HG02763 (cell line): ENCODE measurements around the gene SRBD1.

Experiments used
- ATAC-seq: cut with Tn5 transposase; IDR thresholded peaks from one replicate; pipeline ENCODE4 v1.9.1; 2021; ENCODE audit warnings: mild to moderate bottlenecking, moderate library complexity; ENCODE audit not compliant: unreplicated experiment

Gene SRBD1

GRCh38 chr2:45559436-45559835 is 51.6 kb downstream of the SRBD1 start:
- no peak for ATAC-seq

GRCh38 chr2:45554742-45555140 is 56.3 kb downstream of the SRBD1 start:
- ATAC-seq, result no peak

- ATAC-seq, result no peak
These were observed 56.9 kb downstream of the SRBD1 start for GRCh38 chr2:45554073-45554741.

- ATAC-seq, result no peak
These were observed 59.2 kb downstream of the SRBD1 start for GRCh38 chr2:45551862-45552261.

- no peak for ATAC-seq
These were observed 65.1 kb downstream of the SRBD1 start for GRCh38 chr2:45545943-45546342.

- no peak for ATAC-seq
These were observed 67.8 kb downstream of the SRBD1 start for GRCh38 chr2:45543257-45543656.

- no peak for ATAC-seq
These were observed 69.1 kb downstream of the SRBD1 start for GRCh38 chr2:45542013-45542412.

- ATAC-seq, result no peak
These were observed 69.6 kb downstream of the SRBD1 start for GRCh38 chr2:45541450-45541849.

- ATAC-seq, result no peak
These were observed 70.1 kb downstream of the SRBD1 start for GRCh38 chr2:45540942-45541341.

GRCh38 chr2:45533771-45534170 is 77.3 kb downstream of the SRBD1 start:
- ATAC-seq, result no peak

- no peak for ATAC-seq
These were observed 78.9 kb downstream of the SRBD1 start for GRCh38 chr2:45532181-45532580.

GRCh38 chr2:45524016-45524415 is 87.1 kb downstream of the SRBD1 start:
- no peak for ATAC-seq

- ATAC-seq, result no peak
These were observed 92.5 kb downstream of the SRBD1 start for GRCh38 chr2:45518546-45518945.

GRCh38 chr2:45510701-45511420 is 100.2 kb downstream of the SRBD1 start:
- no peak for ATAC-seq

- ATAC-seq, result no peak
These were observed 104.3 kb downstream of the SRBD1 start for GRCh38 chr2:45506756-45507155.

GRCh38 chr2:45505138-45505537 is 105.9 kb downstream of the SRBD1 start:
- no peak for ATAC-seq

GRCh38 chr2:45498661-45499550 is 112.2 kb downstream of the SRBD1 start:
- ATAC-seq, result no peak

GRCh38 chr2:45497355-45497754 is 113.7 kb downstream of the SRBD1 start:
- ATAC-seq, result peak; percentile 61

GRCh38 chr2:45496869-45497268 is 114.2 kb downstream of the SRBD1 start:
- no peak for ATAC-seq

GRCh38 chr2:45494978-45495293 is 116.1 kb downstream of the SRBD1 start:
- no peak for ATAC-seq

GRCh38 chr2:45494275-45494977 is 116.6 kb downstream of the SRBD1 start:
- ATAC-seq, result no peak
